CD4-positive, CD25-positive, alpha-beta regulatory T cell (primary cell): ENCODE measurements around the gene ST6GALNAC4. TPM values are rescaled to one million over a fixed set of nuclear protein-coding genes. Genes with fewer than 3 reads are reported as not detected.
A peak's percentile ranks its signal among the peaks of the same experiment; 100 is the strongest.

ENCODE experiments used
- ATAC-seq, 2 donors: fragments of 150-1000 bp; cut with Tn5 transposase; one replicate each; pipeline ENCODE4 v1.10.0; 2021; ENCODE audit warnings: low read depth in 2 of 2, moderate number of reproducible peaks in 2 of 2, moderate library complexity in 1 of 2
- DNase-seq, 3 donors: peaks; one replicate each; pipeline versions ENCODE4 v3.0.0 to v3.0.0-alpha.2; 2012 to 2022; ENCODE audit warnings: mixed read lengths in 1 of 3
- H3K27ac ChIP-seq: one replicate; pipeline ENCODE4 v1.7.0; 2013; ENCODE audit warnings: mild to moderate bottlenecking, low read length; ENCODE audit not compliant: insufficient read depth, poor library complexity, severe bottlenecking
- H3K27me3 ChIP-seq: one replicate; pipeline ENCODE4 v1.7.0; 2013; ENCODE audit warnings: low read length; ENCODE audit not compliant: control insufficient read depth, insufficient read depth
- H3K36me3 ChIP-seq: one replicate; pipeline ENCODE4 v1.7.0; 2013; ENCODE audit warnings: mild to moderate bottlenecking, low read length, moderate library complexity; ENCODE audit not compliant: control insufficient read depth, insufficient read depth
- H3K4me1 ChIP-seq: 2 replicates; pipeline ENCODE4 v1.7.0; 2013; ENCODE audit warnings: mild to moderate bottlenecking, low read length; ENCODE audit not compliant: insufficient read depth, control insufficient read depth, poor library complexity, severe bottlenecking
- H3K4me3 ChIP-seq: one replicate; pipeline ENCODE4 v1.7.0; 2013; ENCODE audit warnings: low read depth, mild to moderate bottlenecking, low read length, moderate library complexity
- H3K9me3 ChIP-seq, 2 experiments: 1 replicate in 1 of 2; 2 replicates in 1 of 2; pipeline ENCODE4 v1.7.0; 2013; ENCODE audit warnings: low read length in 2 of 2, mild to moderate bottlenecking in 1 of 2, moderate library complexity in 1 of 2; ENCODE audit not compliant: control insufficient read depth in 2 of 2
- H3K27ac Mint-ChIP-seq, 3 donors: one replicate each; pipeline ENCODE4 v1.8.0; 2020 to 2022; ENCODE audit warnings: mild to moderate bottlenecking in 3 of 3, mixed read lengths in 3 of 3, moderate library complexity in 2 of 3
- H3K27me3 Mint-ChIP-seq: one replicate; pipeline ENCODE4 v1.8.0; 2022; ENCODE audit warnings: mild to moderate bottlenecking, mixed read lengths
- H3K36me3 Mint-ChIP-seq: one replicate; pipeline ENCODE4 v1.8.0; 2020; ENCODE audit warnings: mixed read lengths
- H3K4me1 Mint-ChIP-seq, 4 donors: one replicate each; pipeline ENCODE4 v1.8.0; 2020 to 2022; ENCODE audit warnings: mixed read lengths in 4 of 4, mild to moderate bottlenecking in 1 of 4
- H3K4me3 Mint-ChIP-seq, 4 donors: one replicate each; pipeline ENCODE4 v1.8.0; 2020 to 2022; ENCODE audit warnings: mild to moderate bottlenecking in 4 of 4, mixed read lengths in 4 of 4, moderate library complexity in 3 of 4
- H3K9me3 Mint-ChIP-seq, 7 donors: one replicate each; pipeline ENCODE4 v1.8.0; 2020 to 2022; ENCODE audit warnings: mixed read lengths in 7 of 7, mild to moderate bottlenecking in 3 of 7, moderate library complexity in 2 of 7
- polyA plus RNA-seq, 4 donors: library from polyadenylated mRNA; unstranded; fragments of 300-500 nt; fragmentation: Illumina TruSeq; gene quantifications; one replicate each; pipeline ENCODE4 v1.2.3, GENCODE V29; 2021
- total RNA-seq: library from RNA; stranded (reverse); gene quantifications from one replicate; pipeline ENCODE4 v1.2.3, GENCODE V29; 2022

The ST6GALNAC4 gene
- total and polyA plus RNA-seq, 5 donors from 2014 or later, result 23.1 to 31.6 (median 23.8) TPM

GRCh38 chr9:127866535-127866934 is 50.3 kb downstream of the ST6GALNAC4 start:
- H3K36me3 Mint-ChIP-seq, result peaks cover 12% of the 10 kb centered on the region
- ATAC-seq, result no peak
- H3K9me3 Mint-ChIP-seq, result no peaks in the 10 kb centered on the region
- H3K27ac Mint-ChIP-seq, result peak overlapping the region in 2 of 3 donors; percentile 11 to 81
- Histone ChIP-seq H3K36me3 (no peaks in the 10 kb centered on the region), H3K27ac (no peak overlapping the region), H3K9me3 (no peaks in the 10 kb centered on the region), H3K4me3 (no peak overlapping the region), H3K27me3 (no peaks in the 10 kb centered on the region), H3K4me1 (peaks cover 13% of the 10 kb centered on the region)
- no peaks in the 10 kb centered on the region for H3K27me3 Mint-ChIP-seq
- H3K4me3 Mint-ChIP-seq, result no peak overlapping the region
- no peak for DNase-seq
- H3K4me1 Mint-ChIP-seq, result peaks cover 6 to 36% (median 9%) of the 10 kb centered on the region in 4 donors

- Mint-ChIP-seq H3K4me3 (no peak overlapping the region), H3K36me3 (peaks cover 8% of the 10 kb centered on the region), H3K27me3 (no peaks in the 10 kb centered on the region), H3K4me1 (peaks cover 6 to 37% (median 9%) of the 10 kb centered on the region in 4 donors), H3K9me3 (no peaks in the 10 kb centered on the region), H3K27ac (peak overlapping the region; percentile 15 to 81 (median 80))
- no peaks in the 10 kb centered on the region for H3K36me3 ChIP-seq
- DNase-seq (peak in 1 of 3 donors; percentile 28), ATAC-seq (no peak)
- peaks cover 17% of the 10 kb centered on the region for H3K4me1 ChIP-seq
- H3K9me3 ChIP-seq, result no peaks in the 10 kb centered on the region
- H3K4me3 ChIP-seq, result no peak overlapping the region
- no peaks in the 10 kb centered on the region for H3K27me3 ChIP-seq
- H3K27ac ChIP-seq, result no peak overlapping the region
Observed at GRCh38 chr9:127865645-127866464, 51.0 kb downstream of the ST6GALNAC4 start.

DNA sequence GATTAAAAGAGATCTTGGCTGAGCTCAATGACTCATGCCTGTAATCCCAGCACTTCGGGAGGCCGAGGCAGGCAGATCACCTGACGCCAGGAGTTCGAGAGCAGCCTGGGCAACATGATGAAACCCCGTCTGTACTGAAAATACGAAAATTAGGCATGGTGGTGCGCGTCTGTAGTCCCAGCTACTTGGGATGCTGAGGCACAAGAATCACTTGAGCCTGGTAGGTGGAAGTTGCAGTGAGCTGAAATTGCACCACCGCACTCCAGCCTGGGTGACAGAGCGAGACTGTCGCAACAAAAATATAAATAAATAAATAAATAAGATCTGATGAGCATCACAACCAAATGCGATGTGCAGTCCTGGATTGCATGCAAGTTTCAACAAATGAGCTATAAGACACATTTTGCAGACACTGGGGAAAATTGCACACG is 53.6 kb downstream of the ST6GALNAC4 start:
- Histone ChIP-seq H3K36me3 (no peaks in the 10 kb centered on the region), H3K9me3 (no peaks in the 10 kb centered on the region), H3K27ac (no peak overlapping the region), H3K4me1 (peaks cover 17% of the 10 kb centered on the region), H3K4me3 (no peak overlapping the region), H3K27me3 (no peaks in the 10 kb centered on the region)
- peaks cover 4% of the 10 kb centered on the region for H3K36me3 Mint-ChIP-seq
- H3K9me3 Mint-ChIP-seq, result no peaks in the 10 kb centered on the region
- DNase-seq (no peak), ATAC-seq (no peak)
- peak overlapping the region in 1 of 4 donors; percentile 36 for H3K4me3 Mint-ChIP-seq
- no peaks in the 10 kb centered on the region for H3K27me3 Mint-ChIP-seq
- peak overlapping the region; percentile 49 to 93 (median 70) for H3K27ac Mint-ChIP-seq
- peaks cover 6 to 40% (median 9%) of the 10 kb centered on the region in 4 donors for H3K4me1 Mint-ChIP-seq

DNA sequence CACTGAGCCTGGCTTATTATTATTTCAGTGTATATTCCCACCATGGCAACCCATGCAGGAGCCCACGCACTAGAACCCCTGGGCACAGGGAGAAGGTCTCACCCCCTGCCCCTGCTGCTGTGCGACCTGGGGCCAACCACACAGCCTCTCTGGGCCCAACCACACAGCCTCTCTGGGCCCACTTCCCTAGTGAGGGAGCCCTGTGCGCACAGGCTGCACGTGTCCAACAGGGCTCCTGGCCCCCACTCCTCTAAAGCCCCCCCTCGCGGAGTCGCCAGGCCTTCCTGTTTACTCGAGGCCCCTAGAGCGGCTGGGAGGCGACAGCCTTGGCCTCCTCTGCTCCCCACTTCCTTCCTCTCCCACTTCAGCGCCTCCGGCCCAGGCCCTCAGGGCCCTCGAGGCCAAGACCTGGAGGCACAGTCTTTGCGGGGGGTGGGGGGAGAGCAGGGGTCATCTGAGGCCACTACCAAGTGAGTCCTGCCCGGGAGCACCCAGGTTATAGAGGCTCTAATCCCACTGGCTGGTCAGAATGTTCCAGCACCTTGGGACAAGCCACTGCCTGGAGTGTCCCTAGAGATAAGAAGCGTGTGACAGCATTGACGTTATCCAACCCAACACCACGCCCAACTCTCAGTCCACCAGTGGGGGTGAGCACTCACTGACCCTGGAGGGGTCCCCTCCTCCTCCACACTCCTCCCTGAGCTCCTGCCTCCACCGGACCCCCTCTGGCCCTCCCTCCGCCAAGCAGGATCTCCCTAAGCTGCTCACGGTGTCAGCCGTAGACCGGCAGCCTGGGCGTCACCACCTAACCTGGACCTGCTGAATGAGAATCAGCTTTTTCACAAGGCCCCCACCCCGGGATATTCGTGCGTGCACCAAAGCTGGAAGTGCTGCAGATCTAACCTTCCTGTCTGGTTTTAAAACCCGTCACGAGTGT is 54.5 kb downstream of the ST6GALNAC4 start:
- ATAC-seq, result peak; percentile 42 to 69
- Mint-ChIP-seq H3K27me3 (no peaks in the 10 kb centered on the region), H3K4me3 (no peak overlapping the region), H3K9me3 (no peaks in the 10 kb centered on the region), H3K27ac (peak overlapping the region; percentile 80 to 94 (median 93)), H3K4me1 (peaks cover 6 to 40% (median 9%) of the 10 kb centered on the region in 4 donors), H3K36me3 (peaks cover 4% of the 10 kb centered on the region)
- no peaks in the 10 kb centered on the region for H3K36me3 ChIP-seq
- H3K4me1 ChIP-seq, result peaks cover 17% of the 10 kb centered on the region
- H3K4me3 ChIP-seq, result no peak overlapping the region
- peak overlapping the region; percentile 47 for H3K27ac ChIP-seq
- peak in 1 of 3 donors; percentile 49 for DNase-seq
- H3K27me3 ChIP-seq, result no peaks in the 10 kb centered on the region
- no peaks in the 10 kb centered on the region for H3K9me3 ChIP-seq

GRCh38 chr9:127860779-127861178 is 56.1 kb downstream of the ST6GALNAC4 start:
- no peaks in the 10 kb centered on the region for H3K9me3 Mint-ChIP-seq
- Histone ChIP-seq H3K9me3 (no peaks in the 10 kb centered on the region), H3K27ac (no peak overlapping the region), H3K4me1 (peaks cover 17% of the 10 kb centered on the region), H3K36me3 (no peaks in the 10 kb centered on the region), H3K4me3 (no peak overlapping the region), H3K27me3 (no peaks in the 10 kb centered on the region)
- peaks cover 2% of the 10 kb centered on the region for H3K36me3 Mint-ChIP-seq
- peak overlapping the region in 2 of 3 donors; percentile 80 for H3K27ac Mint-ChIP-seq
- H3K27me3 Mint-ChIP-seq, result no peaks in the 10 kb centered on the region
- H3K4me1 Mint-ChIP-seq, result peaks cover 4 to 35% (median 8%) of the 10 kb centered on the region in 4 donors
- DNase-seq (no peak), ATAC-seq (no peak)
- no peak overlapping the region for H3K4me3 Mint-ChIP-seq

DNA sequence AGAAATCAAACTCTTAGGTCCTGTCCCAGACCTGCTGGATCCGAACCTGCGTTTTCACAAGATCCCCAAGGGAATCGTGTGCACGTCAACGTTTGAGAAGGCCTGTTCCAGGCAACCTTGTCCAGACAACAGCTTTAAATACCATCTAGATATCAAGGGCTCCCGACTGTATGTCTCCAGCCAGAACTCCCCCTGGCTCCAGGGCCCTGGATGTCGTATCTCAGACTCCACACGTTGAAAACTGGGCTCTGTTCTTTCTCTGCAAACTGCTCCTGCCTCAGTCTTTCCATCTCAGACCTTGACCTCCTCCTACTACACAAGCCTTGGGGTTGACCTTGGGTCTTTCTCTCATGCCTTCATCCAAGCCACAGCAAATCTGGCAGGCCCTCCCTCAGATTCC is 56.6 kb downstream of the ST6GALNAC4 start:
- Histone ChIP-seq H3K4me1 (peaks cover 15% of the 10 kb centered on the region), H3K27me3 (no peaks in the 10 kb centered on the region), H3K36me3 (no peaks in the 10 kb centered on the region), H3K9me3 (no peaks in the 10 kb centered on the region), H3K27ac (no peak overlapping the region), H3K4me3 (no peak overlapping the region)
- Mint-ChIP-seq H3K4me1 (peaks cover 0 to 30% (median 6%) of the 10 kb centered on the region in 4 donors), H3K4me3 (no peak overlapping the region), H3K36me3 (no peaks in the 10 kb centered on the region), H3K9me3 (no peaks in the 10 kb centered on the region), H3K27me3 (no peaks in the 10 kb centered on the region), H3K27ac (no peak overlapping the region)
- DNase-seq (no peak), ATAC-seq (no peak)

DNA sequence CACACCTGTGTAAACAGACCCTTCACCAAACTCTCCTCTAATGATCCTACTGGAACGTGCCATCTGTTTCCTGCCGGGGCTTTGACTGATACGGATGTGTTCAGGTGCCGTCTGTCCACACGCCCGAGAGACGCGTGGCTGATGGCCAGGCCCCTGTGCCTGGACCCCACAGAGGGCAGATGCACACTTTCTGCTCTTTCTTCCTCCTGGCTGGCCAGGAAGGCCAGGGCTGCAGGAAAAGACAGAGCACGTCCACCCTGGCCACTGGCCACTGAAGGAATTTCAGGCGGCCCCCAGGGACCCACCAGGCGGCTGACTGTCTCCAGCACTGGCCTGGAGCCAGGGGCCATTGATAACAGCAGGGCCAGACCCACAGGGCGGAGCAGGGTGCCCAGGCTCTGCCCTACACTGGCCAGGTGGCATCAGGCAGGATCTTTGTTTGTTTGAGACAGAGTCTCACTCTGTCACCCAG is 58.8 kb downstream of the ST6GALNAC4 start:
- H3K36me3 Mint-ChIP-seq, result no peaks in the 10 kb centered on the region
- no peaks in the 10 kb centered on the region for H3K9me3 Mint-ChIP-seq
- peaks cover 17% of the 10 kb centered on the region for H3K4me1 ChIP-seq
- no peaks in the 10 kb centered on the region for H3K9me3 ChIP-seq
- H3K4me3 ChIP-seq, result no peak overlapping the region
- H3K27me3 ChIP-seq, result no peaks in the 10 kb centered on the region
- ATAC-seq (no peak), DNase-seq (no peak)
- H3K27ac Mint-ChIP-seq, result peak overlapping the region in 1 of 3 donors; percentile 54
- H3K27ac ChIP-seq, result no peak overlapping the region
- no peak overlapping the region for H3K4me3 Mint-ChIP-seq
- H3K4me1 Mint-ChIP-seq, result peaks cover 0 to 29% (median 5%) of the 10 kb centered on the region in 4 donors
- no peaks in the 10 kb centered on the region for H3K36me3 ChIP-seq
- H3K27me3 Mint-ChIP-seq, result no peaks in the 10 kb centered on the region
